A673 (cell line): ENCODE results near the gene ARHGAP26.

Source experiments
- EZH2 ChIP-seq: fragments of 200-600 bp; sonication (generic); IDR thresholded peaks from 2 replicates; pipeline ENCODE4 v1.6.1; 2017; ENCODE audit warnings: borderline replicate concordance, low read depth, mild to moderate bottlenecking, mixed read lengths, antibody characterized with exemption, low read length; ENCODE audit not compliant: poor library complexity, severe bottlenecking
- TF ChIP-seq, protein P1 (sequence below): fragments of 300-800, 200-600 bp; sonication (generic); conservative IDR thresholded peaks from 2 replicates; pipeline ENCODE4 v1.5.1; 2017; ENCODE audit warnings: low read depth, mild to moderate bottlenecking, antibody characterized with exemption, low read length, moderate library complexity, mixed read lengths

DNA sequence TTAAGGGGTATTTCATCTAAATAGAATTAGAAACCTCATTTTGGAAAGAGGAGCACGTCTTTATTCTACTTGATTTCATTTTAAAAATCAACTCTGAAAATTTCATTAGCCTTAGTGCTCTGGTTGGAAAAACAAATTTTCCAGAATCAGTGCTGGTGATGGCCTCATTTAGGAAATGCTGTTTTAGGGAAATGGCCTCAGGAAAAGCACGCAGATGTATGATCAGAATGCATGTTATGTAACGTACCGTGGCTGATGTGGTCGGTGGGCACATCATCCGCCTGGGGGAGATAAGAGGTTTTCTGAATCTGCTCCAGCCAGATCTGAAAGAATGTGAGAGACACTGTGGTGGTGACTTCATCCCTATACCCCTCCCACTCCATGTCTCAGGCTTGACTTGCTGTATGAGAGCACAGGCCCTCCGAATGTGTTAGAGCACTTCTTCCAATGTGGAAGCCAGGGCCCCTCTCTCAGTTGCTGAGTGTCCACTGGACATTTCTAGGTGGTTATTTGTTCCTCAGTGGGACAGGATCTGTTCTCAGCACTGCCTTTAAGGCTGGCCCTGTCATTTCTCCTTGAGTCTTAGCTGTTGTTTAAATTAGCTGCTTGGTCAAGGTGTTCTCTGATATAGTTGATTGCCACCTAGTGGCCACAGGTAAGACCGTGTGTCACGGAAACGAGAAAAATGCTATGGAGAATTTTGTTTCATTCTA, 96.5 kb downstream of the ARHGAP26 start:
- TF ChIP-seq, protein P1, sequence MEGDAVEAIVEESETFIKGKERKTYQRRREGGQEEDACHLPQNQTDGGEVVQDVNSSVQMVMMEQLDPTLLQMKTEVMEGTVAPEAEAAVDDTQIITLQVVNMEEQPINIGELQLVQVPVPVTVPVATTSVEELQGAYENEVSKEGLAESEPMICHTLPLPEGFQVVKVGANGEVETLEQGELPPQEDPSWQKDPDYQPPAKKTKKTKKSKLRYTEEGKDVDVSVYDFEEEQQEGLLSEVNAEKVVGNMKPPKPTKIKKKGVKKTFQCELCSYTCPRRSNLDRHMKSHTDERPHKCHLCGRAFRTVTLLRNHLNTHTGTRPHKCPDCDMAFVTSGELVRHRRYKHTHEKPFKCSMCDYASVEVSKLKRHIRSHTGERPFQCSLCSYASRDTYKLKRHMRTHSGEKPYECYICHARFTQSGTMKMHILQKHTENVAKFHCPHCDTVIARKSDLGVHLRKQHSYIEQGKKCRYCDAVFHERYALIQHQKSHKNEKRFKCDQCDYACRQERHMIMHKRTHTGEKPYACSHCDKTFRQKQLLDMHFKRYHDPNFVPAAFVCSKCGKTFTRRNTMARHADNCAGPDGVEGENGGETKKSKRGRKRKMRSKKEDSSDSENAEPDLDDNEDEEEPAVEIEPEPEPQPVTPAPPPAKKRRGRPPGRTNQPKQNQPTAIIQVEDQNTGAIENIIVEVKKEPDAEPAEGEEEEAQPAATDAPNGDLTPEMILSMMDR = peak; percentile 81
- TF ChIP-seq EZH2 = no peak
